ENCODE results near the gene RHCE. TPM values are rescaled to one million over a fixed set of nuclear protein-coding genes. Genes with fewer than 3 reads are reported as not detected.
A peak's percentile ranks its signal among the peaks of the same experiment; 100 is the strongest.
"Not testable (repeated sequence)": the region's sequence is repeated elsewhere in the genome, so short reads cannot be mapped to it uniquely, and the experiment has no call there.

The RHCE gene
- total and polyA plus RNA-seq, 9 of the 15 experiments (the other 6 are each of a cell fraction or from before 2014, with no cell fraction given) = 5.4 to 31.5 (median 12.6) TPM

- TF ChIP-seq ILF3 (IDR thresholded peaks at IDR 0.05; ENCODE audit: borderline replicate concordance) = 0 out of 2 replicates have a peak, but pooled peaks have one; percentile 56
- 0 out of 2 replicates have a peak, but pooled peaks have one; percentile 22 for TF ChIP-seq ZBTB2 (IDR thresholded peaks at IDR 0.05)
- 0 out of 2 replicates have a peak, but pooled peaks have one; percentile 24 for TF ChIP-seq PTBP1 (IDR thresholded peaks at IDR 0.05; ENCODE audit: low read depth, low read length)
- 0 out of 2 replicates have a peak, but pooled peaks have one; percentile 64 for TF ChIP-seq ATF7 (IDR thresholded peaks at IDR 0.05)
- peak; percentile 86 for TF ChIP-seq EGR1 (conservative IDR thresholded peaks at IDR 0.05)
- peak; percentile 81 for TF ChIP-seq HMGN3 (IDR thresholded peaks at IDR 0.05; ENCODE audit: borderline replicate concordance, extremely low read depth, insufficient read length, low read depth, low read length)
- peak; percentile 63; the same call in 1 of the 2 replicates for TF ChIP-seq RUNX1 (IDR thresholded peaks at IDR 0.05; ENCODE audit: low read depth)
- TF ChIP-seq ID3 (CRISPR knock-in tag; IDR thresholded peaks at IDR 0.05) = not testable (repeated sequence)
- peak; percentile 58; the same call in 1 of the 2 replicates for TF ChIP-seq ID3 (tag; IDR thresholded peaks at IDR 0.05)
- TF ChIP-seq ZNF318 (IDR thresholded peaks at IDR 0.05; ENCODE audit: borderline replicate concordance in 1 of 2, low read depth in 1 of 2) = 0 out of 4 replicates have a peak, but pooled peaks of 1 of the 2 experiments have one; percentile 42
- TF ChIP-seq AFF1 (IDR thresholded peaks at IDR 0.05; ENCODE audit: low read depth in 1 of 2, partially characterized antibody in 2 of 2) = peak in 1 of 2 experiments; percentile 87
Observed at GRCh38 chr1:25412872-25413623, 7.6 kb downstream of the RHCE start (continued).

Measured in K562 (cell line).